NCI-H1694 (cell line): Measurements from ENCODE around the gene FOXK1.
"Not testable (repeated sequence)": the region's sequence is repeated elsewhere in the genome, so short reads cannot be mapped to it uniquely, and the experiment has no call there.

Source experiments
- DNase-seq: peaks from one replicate; lab custom pipeline; 2025; lab: John Stamatoyannopoulos, UW

The FOXK1 gene

DNA sequence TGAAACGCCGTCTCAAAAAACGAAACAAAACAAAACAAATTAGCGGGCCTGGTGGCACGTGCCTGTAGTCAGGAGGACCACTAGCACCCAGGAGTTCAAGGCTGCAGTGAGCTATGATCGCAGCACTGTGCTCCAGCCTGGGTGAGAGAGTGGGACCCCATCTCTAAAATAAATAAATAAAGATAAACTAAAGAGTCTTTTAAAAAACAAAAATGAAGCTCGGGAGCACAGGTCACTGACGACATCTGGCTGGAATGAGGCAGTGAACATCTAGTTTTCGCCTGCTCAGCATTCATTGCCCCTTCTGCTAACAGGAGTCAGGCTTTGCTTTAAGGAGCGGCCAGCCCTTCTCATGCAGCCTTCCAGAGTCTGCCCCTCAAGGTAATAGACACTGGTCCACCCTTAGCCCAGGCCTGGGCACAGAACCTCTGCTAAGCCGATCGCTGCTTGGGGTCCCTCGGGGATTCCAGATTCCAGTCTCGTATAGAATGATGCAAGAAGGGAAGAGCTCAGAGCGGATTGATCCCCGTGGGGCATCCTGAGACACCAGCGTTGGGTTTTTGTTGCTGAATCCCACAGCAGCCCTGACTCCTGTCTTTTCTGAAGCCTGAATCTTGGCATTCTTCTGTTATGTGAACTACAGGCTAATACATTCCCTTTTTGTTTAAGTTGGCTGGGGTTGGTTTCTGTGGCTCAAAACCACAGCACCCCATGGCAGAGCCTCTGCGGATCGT is 14.2 kb upstream of the FOXK1 start:
- DNase-seq, result no peak

DNA sequence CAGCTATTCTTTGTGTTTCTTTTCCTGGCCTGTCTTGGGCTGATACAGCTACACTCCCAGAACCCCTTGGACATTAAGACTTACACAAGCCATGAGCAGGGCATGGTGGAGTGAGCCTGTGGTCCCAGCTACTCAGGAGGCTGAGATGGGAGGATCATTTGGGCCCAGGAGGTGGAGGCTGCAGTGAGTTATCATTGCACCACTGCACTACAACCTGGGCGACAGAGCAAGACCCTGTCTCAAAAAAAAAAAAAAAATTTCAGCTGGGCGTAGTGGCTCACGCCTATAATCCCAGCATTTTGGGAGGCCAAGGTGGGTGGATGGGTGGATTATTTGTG is 13.6 kb upstream of the FOXK1 start:
- DNase-seq, result no peak

- DNase-seq, result no peak
These were observed 11.3 kb upstream of the FOXK1 start for GRCh38 chr7:4670791-4671190.

GRCh38 chr7:4675771-4676367 is 6.2 kb upstream of the FOXK1 start:
- no peak for DNase-seq

DNA sequence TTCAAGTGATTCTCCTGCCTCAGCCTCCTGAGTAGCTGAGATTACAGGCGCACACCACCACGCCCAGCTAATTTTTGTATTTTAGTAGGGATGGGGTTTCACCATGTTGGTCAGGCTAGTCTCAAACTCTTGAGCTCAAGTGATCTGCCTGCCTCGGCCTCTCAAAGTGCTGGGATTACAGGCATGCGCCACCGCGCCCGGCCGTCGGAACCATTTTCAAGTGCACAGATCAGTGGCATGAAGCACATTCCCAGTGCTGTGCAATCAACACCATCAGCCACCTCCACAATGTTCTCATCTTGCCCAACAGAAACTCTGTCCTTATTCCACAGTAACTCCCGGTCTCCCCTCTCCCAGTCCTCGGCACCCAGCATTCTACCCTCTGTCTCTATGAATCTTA is 4.6 kb upstream of the FOXK1 start:
- not testable (repeated sequence) for DNase-seq

DNA sequence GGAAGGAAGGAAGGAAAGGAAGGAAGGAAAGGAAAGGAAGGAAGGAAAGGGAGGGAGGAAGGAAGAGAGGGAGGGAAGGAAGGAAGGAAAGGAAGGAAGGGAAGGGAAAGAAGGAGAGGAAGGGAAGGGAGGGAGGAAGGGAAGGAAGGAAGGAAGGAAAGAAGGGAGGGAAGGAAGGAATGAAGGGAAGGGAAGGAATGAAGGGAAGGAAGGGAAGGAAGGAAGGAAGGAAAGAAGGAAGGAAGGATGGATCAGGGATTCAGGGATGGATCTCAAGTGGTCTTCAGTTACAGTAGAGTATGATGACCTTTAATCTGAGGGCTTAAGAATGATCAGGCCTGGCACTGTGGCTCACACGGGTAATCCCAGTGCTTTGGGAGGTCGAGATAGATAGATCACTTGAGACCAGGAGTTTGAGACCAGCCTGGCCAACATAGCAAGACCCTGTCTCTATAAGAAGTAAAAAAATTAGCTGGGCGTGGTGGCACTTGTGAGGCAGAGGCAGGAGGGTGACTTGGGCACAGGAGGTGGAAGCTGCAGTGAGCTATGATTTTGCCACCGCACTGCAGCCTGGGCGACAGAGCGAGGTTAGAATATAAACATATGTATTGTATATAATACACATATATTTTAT is 760 bp upstream of the FOXK1 start:
- DNase-seq, result no peak

GRCh38 chr7:4682621-4683042 is 537 bp downstream of the FOXK1 start:
- DNase-seq, result no peak

- no peak for DNase-seq
These were observed 1.2 kb downstream of the FOXK1 start for GRCh38 chr7:4683043-4683883.

DNA sequence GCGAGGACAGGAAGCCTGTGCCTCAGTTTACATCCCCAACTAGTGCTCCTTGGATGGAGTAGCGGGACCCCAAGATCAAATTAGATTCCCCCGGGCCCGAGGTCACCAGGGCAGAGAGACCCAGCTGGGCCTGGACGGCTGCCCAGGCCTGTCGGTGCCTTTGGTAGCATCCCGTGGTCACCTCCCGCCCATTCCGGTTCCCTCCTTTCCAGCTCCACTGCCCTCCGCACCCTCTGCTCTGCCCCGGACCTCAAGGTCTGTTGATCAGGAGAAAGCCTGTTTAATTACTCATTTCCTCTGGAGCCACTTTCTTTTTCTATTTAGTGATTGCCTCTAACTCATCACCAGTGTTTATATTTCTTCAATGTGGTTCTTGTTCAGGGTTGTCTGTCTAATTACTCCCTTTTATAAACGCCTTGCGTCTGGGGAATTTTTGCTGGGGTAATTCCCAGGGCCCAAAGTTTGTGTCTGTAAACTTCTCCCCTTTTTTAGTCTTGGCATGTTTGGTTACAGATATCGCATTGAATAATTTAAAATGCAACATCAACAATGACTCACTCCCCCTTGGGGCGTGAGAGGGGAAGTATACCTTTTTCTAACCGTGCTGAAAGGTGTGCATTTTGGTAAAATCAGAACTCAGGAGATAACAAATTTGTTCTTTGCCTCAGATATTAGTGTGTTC is 1.9 kb downstream of the FOXK1 start:
- no peak for DNase-seq

GRCh38 chr7:4684846-4685245 is 2.8 kb downstream of the FOXK1 start:
- no peak for DNase-seq

GRCh38 chr7:4685676-4686075 is 3.6 kb downstream of the FOXK1 start:
- not testable (repeated sequence) for DNase-seq

- no peak for DNase-seq
These were observed 5.9 kb downstream of the FOXK1 start for GRCh38 chr7:4687956-4688355.

- DNase-seq, result no peak
These were observed 7.1 kb downstream of the FOXK1 start for GRCh38 chr7:4689151-4689550.

- DNase-seq, result no peak
These were observed 7.6 kb downstream of the FOXK1 start for GRCh38 chr7:4689668-4690067.

DNA sequence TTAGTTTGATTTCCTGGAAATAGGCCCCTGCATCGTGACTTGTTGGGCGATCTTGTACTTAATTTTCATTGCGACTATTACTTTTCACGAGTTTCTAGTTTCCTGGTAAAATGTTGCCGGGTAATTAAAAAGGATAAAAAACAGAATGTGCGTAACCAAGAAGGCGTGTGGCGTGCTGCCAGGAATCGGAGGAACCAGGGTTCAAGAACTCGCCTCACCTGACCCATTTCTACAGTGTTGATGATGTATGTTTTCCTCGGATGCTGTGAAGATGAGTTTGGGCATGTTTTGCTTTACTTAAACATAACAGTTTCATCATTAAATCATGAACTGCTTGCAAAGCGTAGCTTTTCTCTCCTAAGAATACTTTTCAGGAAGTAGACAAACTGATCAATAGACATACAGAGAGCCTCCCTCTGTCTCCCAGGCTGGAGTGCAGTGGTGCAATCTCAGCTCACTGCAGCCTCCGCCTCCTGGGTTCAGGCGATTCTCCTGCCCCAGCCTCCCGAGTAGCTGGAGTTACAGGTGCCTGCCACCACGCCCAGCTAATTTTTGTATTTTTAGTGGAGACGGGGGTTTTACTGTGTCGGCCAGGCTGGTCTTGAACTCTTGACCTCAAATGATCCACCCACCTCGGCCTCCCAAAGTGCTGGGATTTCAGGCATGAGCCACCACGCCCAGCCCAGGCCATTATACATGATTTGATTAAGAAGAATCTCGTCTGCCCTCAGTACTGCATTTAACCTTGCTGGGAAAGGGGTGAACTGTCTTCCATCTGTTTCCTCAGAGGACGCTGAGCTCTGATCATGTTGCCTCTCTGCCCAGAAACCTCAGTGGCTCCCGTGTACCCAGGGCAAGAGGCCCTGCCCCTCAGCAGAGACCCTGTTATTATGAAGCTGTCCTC is 9.1 kb downstream of the FOXK1 start:
- DNase-seq, result no peak

- DNase-seq, result no peak
These were observed 10.0 kb downstream of the FOXK1 start for GRCh38 chr7:4692055-4692454.

GRCh38 chr7:4692622-4693021 is 10.5 kb downstream of the FOXK1 start:
- DNase-seq, result not testable (repeated sequence)

DNA sequence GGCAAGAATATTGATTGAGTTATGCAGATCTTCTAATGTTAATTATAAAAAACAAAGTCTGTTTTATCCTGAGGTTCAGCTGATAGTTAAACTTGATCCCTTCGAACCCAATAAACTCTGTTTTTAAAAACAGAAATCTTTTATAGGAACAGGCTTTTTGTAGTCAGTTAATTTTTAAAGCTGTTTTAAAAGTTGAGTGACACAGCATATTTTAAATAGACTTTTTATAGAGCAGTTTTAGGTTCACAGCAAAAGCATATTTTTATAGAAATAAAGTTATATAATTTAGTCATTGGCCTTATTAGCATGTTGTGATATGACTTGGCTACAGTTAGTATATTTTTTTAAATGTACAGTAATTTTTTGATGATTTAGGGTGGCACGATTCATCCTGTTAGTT is 11.1 kb downstream of the FOXK1 start:
- no peak for DNase-seq

- no peak for DNase-seq
These were observed 11.7 kb downstream of the FOXK1 start for GRCh38 chr7:4693749-4694148.

DNA sequence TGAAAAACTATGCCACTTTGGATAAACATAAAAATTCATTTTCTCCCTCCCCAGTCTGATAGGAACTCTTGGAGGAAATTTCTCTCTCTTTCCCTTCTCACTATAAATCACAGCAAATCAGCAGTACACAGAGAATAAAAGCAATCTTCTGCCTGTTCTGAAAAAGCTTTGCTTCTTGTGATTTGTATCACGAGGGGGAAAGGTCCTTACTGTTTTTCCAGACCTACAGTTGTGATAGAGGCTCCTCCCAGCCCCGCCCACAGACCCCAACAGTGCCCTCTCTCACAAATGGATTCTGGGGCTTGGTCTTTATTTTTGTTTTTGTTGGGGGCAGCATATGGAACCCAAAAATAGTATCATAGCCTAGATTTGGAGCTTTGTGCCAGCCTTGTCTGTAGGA is 12.2 kb downstream of the FOXK1 start:
- DNase-seq, result no peak

DNA sequence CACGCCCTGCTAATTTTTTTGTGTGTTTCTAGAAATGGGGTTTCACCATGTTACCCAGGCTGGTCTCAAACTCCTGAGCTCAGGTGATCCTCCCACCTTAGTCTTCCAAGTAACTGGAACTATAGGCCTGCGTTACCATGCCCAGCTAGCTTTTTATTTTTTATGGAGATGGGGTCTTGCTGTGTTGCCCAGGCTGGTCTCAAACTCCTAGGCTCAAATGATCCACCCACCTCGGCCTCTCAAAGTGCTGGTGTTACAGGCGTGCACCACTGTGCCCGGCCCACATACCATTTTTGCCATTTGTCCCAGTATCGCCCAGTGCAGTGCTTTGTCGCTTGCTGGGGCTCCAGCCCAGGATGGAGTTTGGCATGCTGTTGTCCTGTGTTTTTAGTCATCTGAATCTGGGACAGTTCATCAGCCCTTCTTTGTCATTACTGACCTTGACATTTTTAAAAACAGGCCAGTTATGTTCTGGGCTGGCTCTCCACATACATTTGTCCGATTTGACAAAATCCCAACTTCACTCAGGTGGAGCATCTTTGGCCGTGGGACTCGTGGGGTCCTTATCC is 16.7 kb downstream of the FOXK1 start:
- DNase-seq, result no peak
